NCI-H128 (cell line): ENCODE measurements around the gene PNLIPRP1.

Source experiments
- DNase-seq: peaks from one replicate; lab custom pipeline; 2025; ENCODE audit not compliant: unreplicated experiment; lab: John Stamatoyannopoulos, UW

The PNLIPRP1 gene

DNA sequence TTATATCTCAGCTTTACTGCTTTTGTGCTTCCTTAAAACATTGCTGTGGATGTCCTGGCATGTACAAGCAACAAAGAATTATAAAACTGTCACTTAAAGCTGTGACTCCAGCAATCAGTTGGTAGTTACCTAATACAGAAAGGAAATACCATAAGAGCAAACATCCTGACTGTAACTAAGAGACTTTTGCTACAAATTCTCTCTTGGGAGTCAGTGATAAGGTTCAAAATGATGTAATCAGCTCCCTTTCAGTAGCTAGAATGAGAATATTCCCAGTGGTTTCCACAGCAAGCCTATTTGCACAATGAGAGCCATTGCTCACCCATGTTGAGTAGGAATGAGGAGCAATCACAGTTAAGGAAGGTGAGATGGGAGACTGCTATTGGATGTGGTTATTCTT lies 7.6 kb downstream of the PNLIPRP1 start:
- no peak for DNase-seq

DNA sequence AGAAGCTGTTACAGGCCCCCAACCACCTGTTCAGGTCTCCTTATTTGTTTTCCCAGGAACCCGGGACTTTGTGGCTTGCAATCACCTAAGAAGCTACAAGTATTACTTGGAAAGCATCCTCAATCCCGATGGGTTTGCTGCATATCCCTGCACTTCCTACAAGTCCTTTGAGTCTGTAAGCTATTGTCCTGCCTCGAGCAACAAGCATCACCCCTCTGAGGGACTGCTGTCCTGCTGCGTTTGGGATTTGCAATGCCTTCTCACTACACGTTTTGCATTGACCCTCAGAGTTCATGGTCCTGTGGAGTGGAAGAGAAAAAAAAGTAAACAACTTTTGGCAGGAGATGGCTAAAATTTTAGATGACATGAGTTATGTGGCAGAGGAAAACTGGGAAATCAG lies 9.2 kb downstream of the PNLIPRP1 start:
- DNase-seq: no peak

DNA sequence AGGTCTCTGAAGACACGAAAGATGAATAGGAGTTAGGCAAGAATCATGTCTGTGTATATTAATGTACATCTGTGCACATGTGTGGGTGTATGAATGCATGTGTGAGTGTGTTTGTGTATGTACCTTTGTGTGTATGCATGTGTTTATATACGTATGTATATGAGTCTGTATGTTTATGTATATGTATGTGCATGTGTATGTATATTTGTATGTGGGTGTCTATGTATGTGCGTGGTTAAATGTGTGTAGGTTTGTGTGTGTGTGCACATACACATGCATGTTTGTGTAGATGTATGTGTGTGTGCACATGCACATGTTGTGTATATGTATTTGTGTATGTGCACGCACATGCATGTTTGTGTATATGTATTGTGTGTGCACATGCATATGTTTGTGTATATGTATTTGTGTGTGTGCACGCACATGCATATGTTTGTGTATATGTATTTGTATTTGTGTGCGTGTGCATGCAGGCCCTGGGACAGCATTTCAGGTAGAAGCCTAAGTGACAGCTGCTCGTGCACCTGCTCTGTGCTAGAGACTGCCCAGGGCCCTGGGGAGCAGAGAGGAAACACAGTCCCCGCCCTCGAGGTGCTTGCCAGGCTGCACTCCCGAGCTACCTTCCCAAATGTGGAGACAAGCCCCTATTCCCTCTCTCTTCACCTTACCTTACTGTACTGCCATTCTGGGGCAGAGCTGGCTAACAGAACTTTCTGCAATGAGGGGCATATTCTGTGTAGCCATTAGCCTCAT lies 12.1 kb downstream of the PNLIPRP1 start:
- no peak for DNase-seq

DNA sequence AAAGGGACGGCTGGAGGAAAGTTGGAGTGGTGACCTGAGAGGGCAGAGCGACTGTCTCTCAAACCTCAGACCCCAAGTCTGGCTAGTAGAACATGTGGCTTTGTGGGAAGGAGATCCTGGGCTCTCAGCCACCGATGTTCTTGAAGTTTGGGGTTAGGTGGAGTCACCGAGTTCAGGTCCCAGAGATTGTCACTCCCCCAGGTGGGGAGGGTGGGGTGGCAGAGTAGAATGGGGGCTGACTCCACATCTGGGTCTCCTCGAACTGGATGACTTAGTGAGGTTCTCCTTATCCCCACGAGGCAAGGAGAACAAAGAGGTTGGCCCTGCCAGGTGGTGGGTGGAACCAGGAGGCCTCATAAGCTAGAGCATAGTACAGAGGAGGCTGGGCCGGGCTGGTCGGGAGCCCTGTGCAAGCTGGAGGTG lies 15.3 kb downstream of the PNLIPRP1 start:
- DNase-seq: no peak

DNA sequence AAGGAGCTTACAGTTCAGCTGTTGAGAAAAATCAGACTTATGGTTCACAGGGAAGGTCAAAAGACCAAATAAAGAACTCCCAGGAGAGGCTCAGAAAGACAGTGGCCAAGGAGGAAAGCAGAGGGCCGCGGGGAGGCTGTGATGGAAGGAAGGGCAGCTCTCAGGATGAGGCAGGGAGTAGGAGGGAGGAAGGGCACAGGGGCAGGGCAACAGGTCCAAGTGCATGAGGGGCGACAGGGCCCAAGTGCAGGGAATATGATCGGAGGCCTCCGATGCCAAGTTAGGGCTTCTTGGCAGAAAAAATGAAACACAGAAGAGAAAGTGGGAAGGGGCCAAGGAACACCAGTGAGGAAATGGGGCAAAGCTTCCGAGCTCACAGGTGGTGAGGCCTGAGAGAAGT lies 16.6 kb downstream of the PNLIPRP1 start:
- no peak for DNase-seq

DNA sequence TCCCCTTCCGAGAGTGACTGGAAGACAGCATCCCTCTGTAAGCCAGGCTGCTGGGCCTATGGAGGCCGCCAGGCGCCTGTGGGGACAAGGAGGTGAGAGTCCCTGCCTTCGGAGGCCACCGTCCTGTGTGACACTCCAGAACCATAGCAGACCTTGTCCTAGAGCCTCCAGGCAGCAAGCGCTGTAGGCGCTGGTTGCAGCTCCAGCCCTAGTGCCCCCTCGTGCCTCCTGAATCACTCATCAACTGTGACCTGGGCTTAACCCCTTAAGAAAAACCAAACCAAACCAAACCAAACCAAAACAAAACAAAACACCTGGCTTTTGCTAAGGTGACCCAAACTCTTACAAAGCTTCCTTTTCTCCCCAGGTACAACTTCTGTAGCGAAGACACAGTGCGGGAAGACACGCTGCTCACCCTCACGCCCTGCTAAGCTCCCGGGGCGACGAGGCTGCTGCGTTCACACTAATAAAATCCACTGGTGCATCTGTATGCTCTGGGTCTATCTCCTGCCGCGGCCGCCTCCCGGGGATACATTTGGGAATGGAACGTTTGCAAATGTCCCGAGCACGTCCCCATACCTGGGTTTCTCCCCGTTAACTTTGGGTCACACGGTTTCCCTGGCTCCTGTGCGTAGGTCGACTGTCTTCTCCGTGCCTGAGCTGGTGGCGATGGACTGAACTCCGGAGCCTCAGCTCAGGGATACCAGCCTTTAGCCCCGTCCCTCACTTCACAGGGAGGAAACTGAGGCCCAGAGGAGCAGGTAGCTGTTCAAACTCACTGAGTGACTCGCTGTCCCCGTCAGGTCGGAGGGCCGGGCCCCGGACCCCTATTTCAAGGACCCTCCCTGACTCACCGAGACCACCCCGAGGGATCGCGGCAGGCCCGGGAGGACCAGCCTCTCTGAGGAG lies 18.2 kb downstream of the PNLIPRP1 start:
- DNase-seq: no peak

DNA sequence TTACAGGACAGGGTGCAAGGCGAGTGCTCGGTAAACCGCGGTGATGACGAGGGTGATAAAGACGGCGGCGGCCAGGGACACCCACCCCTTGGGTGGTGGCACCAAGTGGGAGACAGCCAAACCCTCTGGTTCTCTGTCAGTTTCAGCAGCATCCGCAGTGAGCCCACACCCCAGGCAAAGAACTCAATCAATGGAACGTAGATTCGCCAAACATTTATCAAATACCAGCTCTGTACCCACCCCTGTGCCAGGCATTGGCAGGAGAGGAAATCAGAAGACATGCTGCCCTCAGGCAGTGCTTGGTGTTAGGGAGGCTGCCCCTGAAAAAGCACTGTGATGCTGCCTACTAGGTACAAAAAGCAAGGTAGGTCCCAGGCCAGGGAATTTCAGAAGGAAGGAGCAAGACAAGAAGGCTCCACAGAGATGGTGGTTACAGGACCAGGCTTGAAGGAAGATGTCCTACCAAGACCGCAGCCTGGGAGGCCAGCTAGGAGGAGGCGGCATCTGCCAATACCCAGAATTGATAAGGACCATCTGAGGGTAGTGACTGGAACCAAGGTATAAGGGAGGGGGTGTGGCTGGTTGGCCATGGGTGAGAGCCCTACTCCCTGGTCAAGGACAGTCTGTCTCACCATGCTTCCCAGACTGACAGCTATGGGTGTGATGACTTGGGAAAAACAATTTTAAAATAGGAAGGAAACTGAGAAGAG lies 19.8 kb downstream of the PNLIPRP1 start:
- DNase-seq: no peak

DNA sequence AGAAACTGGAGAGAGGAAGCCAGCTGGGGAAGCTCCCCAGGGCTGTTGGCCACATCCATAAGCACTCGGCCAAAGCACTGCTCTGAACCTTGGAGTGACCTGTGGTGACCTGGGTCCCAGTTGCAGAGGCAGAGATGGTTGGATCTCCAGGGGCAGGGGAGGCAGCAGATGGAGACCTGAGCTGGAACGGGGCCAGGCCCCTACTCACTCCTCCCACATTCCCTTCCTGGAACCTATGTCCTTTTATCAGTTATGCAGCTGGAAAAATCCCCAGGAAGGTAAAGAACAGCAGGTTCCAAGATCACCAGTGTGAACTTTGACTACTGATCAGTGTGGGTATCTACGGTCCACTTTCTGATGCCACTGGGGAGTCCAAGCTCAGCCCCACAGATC lies 20.4 kb downstream of the PNLIPRP1 start:
- DNase-seq: no peak

DNA sequence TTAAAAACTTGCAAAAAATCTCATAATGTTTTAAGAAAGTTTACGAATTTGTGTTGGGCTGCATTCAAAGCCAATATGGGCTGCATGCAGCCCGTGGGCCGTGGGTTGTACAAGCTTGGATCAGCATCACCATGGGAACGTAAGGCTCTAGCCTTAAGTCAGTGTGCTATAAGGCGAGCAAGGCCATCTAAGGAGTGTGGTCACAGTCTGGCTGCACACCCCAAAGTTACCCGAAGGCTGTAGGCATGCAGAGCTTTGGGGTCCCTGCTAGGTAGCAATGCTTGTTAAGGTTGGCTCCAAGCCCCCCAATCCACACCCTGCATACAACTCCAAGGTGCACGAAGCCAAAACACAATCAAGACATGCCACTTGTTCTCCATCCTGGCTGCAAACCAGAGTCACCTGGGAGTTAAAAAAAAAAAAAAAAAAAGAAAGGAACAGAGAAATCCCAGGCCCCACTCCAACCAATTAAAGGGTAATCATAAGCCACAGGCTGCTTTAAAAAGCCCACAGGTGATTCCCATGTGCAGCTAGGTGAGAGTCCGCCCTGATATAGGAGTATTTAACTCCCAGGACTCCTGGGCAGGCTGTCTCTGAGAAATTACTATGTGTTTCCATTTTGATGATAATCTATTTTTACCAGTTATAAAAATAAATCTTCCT lies 21.5 kb downstream of the PNLIPRP1 start:
- no peak for DNase-seq

DNA sequence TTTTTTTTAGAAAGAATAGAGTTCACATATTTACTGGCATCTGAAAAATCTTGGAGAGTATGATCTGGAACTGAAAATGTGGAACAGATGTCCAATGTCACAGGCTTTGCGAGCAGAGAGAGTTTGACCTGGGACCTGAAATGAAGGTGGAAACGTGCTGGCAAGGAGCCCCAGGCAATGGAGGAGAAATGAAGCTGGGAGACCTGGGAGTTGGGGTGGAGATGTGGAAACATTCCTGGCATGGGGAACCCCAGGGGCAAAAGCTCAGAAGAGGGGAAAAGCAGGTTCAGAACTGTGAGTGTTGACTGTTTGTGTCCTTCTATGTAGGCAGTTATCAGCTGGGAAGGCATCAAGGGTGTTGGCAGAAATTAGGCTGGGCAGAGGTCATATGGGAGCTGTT lies 22.7 kb downstream of the PNLIPRP1 start:
- no peak for DNase-seq

DNA sequence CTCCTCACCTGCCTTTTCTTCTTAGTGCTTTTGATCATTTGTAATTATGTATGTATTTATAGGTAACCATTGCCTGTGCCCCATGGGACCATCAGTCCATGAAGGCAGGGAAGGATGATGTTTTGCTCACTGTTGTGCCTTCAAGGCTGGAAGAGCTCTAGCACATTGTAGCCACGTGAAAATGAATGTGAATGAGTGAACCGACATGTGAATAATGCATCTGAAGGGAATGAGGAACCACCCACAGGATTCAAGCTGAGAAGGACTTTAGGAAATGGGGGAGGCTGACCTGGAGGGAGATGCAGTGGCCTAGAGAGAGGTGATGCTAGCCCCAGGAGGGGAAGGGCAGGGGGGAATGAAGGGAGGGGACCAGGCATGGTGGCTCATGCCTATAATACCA lies 24.0 kb downstream of the PNLIPRP1 start:
- no peak for DNase-seq

DNA sequence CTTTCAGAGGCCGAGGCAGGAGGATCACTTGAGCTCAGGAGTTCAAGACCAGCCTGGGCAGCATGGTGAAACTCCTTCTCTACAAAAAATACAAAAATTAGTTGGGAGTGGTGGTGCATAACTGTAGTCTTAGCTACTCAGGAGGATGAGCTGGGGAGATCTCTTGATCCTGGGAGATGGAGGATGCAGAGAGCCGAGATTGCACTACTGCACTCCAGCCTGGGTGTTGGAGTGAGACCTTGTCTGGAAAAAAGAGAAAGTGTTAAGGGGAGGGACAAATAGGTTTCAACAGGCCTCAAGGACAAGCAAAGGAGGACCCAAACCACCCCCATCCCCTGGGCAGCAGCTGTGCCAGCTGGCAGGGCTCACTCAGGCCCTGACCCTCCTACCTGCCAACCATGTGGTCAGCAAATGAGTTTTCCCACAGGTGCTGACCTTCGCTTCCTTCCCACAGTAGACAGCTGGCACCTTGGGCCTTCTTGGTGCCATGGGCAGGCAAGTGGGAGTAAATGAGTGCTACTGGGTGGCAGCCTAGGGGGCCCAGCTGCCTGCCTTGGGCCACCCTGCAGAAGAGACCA lies 24.5 kb downstream of the PNLIPRP1 start:
- DNase-seq: no peak

DNA sequence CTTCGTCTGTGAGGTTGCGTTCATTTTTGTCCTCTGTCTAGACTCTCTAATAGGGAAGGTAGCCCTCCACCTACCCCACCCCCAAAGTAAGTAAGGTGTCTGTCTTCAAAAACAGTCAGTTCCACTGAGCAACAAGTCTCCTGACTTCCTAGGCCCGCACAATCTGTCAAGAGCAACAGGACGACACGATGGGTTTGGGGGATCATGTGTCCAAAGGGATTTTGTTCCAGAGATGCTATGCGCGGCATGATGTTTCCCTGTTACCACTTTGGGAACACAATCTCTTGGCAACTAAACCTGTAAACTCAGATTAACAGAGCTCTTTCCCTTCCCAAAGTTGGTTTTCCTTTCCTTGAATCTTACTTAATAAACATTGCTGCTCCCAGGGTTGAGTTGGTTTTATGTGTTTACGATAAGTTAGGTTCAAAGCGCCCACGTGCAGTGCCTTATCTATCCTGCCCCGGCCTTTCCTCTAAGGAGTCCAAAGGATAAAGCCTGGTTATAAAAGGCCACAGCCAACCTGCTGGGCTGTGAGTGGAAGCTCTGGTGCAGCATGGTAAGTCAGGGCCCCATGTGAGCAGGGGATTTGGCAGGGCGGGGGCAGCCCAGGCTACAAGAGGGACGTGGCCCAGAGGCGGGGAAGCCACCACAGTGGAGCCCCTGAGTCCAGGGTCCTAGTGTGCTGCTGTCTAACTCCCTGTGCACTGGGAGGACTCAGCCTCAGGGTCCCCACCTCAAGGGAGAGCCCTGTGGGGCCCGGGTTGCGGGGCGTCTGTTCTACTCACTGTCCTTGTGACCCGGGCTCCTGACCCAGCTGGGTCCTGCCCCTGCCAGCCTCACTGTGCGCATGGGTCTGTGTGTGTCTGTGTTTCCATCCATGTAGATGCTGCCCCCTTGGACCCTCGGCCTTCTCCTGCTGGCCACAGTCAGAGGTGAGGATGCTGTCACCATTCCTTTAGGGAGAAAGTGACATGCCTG lies 30.0 kb downstream of the PNLIPRP1 start, which contains the start of gene PNLIPRP2:
Gene PNLIPRP2 (plus strand): TSS at position 531 of the 978 bp plus-strand sequence.
- DNase-seq: no peak

DNA sequence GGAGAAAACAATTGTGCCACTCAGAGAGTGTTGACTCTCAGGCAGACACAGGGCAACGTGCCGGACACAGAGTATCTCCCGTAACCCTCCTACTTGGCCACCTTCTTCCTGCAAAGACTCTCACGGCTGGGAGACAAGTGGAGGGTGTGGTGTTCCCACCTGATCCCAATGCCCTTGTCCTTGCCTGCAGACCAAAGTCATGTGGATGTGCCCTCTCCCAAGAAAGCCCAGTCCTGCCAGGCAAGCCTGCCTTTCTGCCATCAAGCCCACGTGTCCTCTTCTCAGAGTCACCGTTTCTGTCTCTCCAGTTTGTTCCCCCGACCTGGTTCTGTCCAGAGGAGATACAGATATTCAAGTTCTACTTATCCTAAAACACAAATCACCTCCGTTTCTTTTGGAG lies 30.7 kb downstream of the PNLIPRP1 start:
- DNase-seq: no peak

DNA sequence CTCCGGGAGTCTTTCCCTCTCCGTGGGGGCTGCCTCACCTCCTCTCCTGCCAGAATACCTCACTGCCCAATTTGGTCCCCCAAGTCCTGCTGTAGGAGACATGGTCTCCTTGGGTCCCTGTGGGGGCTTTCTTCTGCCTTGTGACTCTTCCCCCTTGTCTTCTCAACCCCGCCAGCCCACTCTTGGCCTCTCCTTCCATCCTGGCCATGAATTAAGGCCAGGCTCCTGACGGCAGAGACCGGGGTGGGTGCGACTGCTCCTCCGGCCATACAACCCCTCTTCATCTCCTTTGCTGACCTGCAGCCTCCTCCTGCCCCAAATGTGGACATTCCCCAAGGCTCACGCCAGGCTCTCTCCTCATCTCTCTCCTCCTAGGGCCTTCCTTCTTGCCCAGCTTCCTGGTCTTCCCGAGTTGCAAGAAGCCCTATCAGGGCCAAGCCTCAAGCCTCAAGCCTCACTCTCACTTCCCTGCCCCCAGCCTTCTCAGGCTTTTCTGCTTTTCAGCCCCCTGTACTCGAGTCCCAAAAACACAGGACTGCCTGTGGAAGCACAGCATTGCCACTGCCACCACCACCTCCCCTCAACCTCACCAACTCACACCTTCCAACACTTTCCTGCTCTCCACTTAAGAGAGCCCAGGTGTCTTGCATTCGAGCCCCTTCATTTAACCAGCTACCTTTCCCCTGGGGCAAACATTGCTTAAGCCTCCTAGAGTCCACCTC lies 31.3 kb downstream of the PNLIPRP1 start:
- no peak for DNase-seq

DNA sequence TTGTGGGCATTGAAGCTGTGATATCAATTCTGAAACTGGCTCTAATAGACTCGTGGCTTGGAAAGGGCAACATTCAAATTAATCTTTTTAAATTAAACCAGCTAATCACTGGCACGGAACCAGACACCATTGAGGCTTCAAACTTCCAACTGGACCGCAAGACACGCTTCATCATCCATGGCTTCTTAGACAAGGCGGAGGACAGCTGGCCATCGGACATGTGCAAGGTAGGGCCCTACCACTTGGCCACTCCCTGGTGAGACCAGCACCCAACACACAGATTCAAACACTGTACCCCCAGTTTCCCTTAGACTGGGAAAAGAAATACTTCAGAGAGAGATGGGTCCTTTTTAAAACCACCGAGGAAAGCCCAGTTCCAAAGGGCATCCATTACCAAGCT lies 35.1 kb downstream of the PNLIPRP1 start:
- no peak for DNase-seq

DNA sequence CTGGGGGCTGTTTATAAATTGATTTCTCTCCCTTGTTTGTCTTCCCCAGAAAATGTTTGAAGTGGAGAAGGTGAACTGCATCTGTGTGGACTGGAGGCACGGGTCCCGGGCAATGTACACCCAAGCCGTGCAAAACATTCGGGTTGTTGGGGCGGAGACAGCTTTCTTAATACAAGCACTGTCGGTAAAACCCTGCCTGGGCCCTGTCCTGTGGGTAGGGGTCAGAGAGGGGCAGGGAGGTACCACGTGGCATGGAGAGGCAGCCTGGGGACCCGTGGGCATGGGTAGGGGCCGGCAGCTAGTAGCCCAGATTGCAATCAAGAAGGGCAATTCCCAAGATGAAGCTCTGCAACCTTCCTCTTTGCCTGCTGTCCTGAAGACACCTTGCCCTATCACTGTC lies 36.1 kb downstream of the PNLIPRP1 start:
- no peak for DNase-seq

DNA sequence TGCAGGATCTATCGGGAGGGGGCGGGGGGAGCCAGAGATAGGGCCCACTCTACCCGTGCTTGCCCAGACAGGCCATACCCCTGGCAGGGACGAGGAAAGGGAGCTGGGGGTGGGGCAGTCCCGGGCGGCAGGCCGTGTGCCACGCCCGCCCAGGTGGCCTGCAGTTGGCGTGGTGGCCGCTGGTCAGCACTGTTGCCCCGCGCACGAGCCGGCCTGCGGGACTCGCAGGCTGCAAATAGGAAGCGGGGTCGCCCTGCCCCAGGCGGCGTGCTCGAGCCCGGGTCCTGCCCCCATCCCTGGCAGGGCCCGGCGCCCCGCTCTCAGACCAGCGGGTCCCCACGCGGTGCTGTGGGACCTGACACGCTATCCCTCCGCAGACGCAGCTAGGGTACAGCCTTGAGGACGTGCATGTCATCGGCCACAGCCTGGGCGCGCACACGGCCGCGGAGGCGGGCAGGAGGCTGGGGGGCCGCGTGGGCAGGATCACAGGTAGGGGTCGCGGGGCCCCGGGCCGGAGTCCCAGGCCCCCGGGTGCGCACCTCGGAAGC lies 36.7 kb downstream of the PNLIPRP1 start:
- no peak for DNase-seq

DNA sequence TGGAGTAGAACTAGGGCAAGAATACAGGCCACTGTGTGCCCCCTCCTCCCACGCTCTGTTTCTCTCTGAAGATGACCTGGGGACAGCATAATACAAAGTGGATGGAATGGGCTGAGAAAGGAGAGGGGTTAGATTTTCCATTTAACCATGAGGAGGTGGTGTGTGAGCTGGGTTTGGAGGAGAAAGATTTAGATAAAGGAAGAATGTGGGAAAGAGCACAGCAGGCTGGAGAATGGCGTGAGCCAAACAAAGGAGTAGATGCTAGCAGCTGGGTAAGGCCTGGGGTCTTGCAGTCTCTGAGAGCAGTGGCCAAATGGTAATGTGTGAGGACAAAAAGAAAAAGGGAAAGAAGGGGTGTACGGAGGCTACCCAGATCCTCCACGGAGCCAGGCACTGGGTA lies 38.6 kb downstream of the PNLIPRP1 start:
- DNase-seq: no peak
